ENCODE results near the gene NBPF9.
"Not testable (repeated sequence)": the region's sequence is repeated elsewhere in the genome, so short reads cannot be mapped to it uniquely, and the experiment has no call there.

The NBPF9 gene, protein sequence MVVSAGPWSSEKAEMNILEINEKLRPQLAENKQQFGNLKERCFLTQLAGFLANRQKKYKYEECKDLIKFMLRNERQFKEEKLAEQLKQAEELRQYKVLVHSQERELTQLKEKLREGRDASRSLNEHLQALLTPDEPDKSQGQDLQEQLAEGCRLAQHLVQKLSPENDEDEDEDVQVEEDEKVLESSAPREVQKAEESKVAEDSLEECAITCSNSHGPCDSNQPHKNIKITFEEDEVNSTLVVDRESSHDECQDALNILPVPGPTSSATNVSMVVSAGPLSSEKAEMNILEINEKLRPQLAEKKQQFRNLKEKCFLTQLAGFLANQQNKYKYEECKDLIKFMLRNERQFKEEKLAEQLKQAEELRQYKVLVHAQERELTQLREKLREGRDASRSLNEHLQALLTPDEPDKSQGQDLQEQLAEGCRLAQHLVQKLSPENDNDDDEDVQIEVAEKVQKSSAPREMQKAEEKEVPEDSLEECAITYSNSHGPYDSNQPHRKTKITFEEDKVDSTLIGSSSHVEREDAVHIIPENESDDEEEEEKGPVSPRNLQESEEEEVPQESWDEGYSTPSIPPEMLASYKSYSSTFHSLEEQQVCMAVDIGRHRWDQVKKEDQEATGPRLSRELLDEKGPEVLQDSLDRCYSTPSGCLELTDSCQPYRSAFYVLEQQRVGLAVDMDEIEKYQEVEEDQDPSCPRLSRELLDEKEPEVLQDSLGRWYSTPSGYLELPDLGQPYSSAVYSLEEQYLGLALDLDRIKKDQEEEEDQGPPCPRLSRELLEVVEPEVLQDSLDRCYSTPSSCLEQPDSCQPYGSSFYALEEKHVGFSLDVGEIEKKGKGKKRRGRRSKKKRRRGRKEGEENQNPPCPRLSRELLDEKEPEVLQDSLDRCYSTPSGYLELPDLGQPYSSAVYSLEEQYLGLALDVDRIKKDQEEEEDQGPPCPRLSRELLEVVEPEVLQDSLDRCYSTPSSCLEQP (N-terminal part only)

DNA sequence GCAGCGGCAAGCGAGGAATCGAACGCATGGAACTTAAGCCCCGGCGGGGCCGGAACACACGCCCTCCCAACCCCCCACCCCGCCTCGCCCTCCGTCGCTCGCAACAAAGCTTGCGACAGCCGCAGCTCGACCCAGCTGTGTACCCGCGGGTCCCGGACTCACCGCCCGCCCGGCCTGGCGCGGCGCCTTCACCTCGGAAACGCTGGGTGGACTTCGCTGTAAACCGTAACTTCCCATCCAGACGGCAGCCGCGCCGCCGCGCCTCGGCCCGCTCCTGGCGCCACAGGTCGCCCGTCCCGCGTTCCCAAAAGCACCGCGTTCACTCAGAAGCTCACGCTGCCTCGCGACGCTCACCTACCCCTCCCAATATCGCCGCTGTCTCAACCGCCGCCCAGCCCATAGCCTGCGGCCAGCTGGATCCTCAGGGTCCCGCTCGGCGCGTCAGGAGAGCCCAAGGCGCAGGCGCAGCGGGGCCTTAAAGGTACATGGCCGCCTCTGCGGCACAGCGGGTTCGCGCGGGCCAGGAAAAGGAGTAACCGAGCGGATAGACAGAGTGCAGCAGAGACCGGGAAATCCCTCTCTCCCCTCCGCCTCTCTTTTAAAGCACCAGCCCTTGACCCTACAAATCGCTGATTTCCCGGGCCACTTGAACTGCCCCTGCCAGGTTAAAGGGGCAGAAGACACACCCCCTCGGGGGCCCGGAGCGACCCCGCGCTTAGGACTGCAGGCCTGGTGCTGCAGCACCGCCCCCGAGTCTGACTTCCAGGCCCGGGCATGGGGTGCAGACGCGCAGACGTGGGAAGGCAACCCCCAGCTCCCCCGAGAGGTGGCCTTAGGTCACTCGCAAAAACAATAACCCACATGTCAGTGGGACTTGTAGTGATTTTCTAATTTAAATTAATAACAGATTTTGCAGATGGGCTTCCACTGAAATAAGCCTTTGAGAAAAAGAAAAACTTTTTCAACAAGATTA lies at the start of gene NBPF9:
NBPF9 (minus strand) TSS at position 443 of the 973 bp plus-strand sequence. CDS start 21,412 bp downstream, outside the sequence.
- not testable (repeated sequence) for H3K27ac ChIP-seq, H3K9me3 ChIP-seq, H3K9ac ChIP-seq, H4K20me1 ChIP-seq, H3K36me3 ChIP-seq, H3K27me3 ChIP-seq, H3K4me1 ChIP-seq
- Histone ChIP-seq H3K4me3 (peak within 1 kb of the TSS; percentile 63), H3K4me2 (peak within 1 kb of the TSS; percentile 22; the same call in 1 of the 2 replicates)

DNA sequence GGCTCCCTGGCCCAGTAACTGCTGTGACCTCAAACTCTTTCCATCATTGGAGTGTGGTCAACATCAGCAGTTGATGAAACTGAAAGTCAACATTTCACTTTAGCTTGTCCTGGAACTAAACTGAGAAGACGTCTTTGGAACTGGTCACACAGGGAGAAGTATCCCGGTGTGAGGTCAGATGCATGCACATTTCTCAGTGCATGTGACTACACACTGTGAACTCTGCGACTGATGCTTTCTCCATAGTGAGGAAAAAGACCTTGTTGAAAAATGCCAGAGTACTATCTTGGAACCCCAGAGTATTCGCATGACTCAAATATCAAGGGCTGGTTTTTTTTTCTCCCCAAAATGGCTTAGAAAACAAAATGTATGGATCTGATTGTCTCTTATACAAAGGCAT lies 46.6 kb upstream of the NBPF9 start:
- not testable (repeated sequence) for H3K9ac ChIP-seq, H3K36me3 ChIP-seq, H3K27ac ChIP-seq, H3K4me1 ChIP-seq, H3K4me3 ChIP-seq, H4K20me1 ChIP-seq, H3K27me3 ChIP-seq, H3K9me3 ChIP-seq, H3K4me2 ChIP-seq

DNA sequence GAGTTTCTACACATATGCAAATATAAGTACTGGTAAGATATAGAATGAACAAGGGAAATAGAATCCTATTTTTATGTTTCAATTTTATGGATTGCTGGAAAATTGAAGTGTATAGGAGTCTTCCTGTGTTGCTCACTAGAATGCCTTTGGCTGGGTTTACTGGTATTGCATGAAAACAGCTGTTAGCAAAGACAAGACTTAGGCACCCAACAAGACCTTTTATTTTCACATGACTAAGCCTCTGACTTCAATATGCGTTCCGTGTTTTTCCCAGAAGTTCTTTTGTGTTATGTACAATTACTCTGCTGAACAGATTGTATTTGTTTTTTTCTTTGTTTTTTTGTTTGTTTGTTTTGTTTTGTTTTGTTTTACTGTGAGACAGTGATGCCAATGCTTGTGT lies 34.2 kb upstream of the NBPF9 start:
- not testable (repeated sequence) for H4K20me1 ChIP-seq, H3K36me3 ChIP-seq, H3K4me3 ChIP-seq, H3K9me3 ChIP-seq, H3K9ac ChIP-seq, H3K4me1 ChIP-seq, H3K4me2 ChIP-seq, H3K27me3 ChIP-seq, H3K27ac ChIP-seq

DNA sequence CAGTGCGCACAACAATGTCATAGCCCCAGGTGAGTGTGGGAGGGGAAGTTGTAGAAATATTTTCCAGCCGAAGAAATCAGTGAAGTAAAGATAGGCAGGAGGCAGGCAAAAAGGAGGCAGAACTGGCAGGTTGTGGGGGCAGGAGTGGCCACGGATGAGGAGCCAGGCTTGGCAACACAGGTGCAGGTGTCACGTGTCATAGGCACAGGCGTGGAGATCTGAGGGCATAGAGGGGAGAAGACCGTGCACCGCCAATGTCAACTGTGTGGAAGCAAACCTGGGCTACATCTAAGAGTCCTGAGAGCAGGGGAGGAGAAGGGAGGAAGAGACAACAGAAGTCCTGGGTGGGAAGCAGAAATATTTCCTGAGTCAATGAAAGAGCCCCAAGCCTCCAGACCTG lies 27.6 kb upstream of the NBPF9 start:
- not testable (repeated sequence) for H3K9me3 ChIP-seq, H3K4me2 ChIP-seq, H3K9ac ChIP-seq, H4K20me1 ChIP-seq, H3K27me3 ChIP-seq, H3K27ac ChIP-seq, H3K36me3 ChIP-seq, H3K4me3 ChIP-seq, H3K4me1 ChIP-seq

DNA sequence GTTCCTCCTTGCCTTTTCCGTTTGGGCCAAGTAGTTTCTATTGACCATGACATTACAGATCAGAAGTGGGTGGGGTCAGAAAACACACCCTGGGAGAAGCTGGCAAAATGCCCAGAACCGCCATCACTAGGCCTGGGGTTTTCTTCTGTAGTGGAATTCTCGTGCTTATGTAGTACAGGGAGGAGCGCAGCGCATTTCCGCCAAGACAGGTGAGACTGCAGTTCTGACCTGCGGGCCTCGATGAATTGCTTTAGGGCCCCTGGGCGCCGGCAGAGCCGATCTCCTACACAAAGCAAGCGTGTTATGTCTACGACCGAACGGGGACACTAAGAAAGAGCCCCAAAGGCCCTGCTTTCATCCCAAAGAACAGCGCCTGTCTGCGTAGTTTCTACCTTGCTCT lies 25.9 kb upstream of the NBPF9 start:
- not testable (repeated sequence) for H3K4me2 ChIP-seq, H3K4me1 ChIP-seq, H3K27ac ChIP-seq, H3K9me3 ChIP-seq, H3K36me3 ChIP-seq, H3K4me3 ChIP-seq, H3K9ac ChIP-seq, H3K27me3 ChIP-seq, H4K20me1 ChIP-seq

DNA sequence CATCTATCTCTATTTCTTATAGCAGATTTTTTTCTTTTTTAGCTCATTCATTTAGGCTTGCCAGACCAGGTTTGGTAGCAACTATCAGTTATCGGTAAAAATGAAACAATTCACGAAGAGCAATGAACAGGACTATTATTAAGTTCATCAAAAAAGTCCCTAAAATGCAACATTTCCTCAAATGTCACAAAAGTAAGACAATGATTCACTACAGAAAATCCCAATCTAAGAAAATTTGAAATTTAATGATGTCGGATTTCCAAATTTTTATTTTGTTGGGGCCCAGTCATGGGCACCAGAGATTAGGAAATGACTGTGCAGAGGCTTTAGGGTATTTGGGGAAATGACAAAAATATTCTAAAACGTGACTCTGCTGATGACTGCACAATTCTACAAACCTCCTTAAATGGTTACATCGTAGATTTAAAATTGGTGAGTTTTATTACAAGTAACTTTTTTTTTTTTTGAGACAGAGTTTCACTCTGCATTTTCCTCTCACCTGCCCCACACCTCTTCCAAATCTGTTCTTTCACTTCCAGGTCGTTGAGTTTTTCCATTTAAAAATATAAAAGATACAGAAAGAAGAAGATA lies 23.3 kb upstream of the NBPF9 start:
- H3K27me3 ChIP-seq, H3K9me3 ChIP-seq, H3K4me3 ChIP-seq, H3K27ac ChIP-seq, H3K4me1 ChIP-seq, H4K20me1 ChIP-seq, H3K36me3 ChIP-seq, H3K4me2 ChIP-seq, H3K9ac ChIP-seq: not testable (repeated sequence)

DNA sequence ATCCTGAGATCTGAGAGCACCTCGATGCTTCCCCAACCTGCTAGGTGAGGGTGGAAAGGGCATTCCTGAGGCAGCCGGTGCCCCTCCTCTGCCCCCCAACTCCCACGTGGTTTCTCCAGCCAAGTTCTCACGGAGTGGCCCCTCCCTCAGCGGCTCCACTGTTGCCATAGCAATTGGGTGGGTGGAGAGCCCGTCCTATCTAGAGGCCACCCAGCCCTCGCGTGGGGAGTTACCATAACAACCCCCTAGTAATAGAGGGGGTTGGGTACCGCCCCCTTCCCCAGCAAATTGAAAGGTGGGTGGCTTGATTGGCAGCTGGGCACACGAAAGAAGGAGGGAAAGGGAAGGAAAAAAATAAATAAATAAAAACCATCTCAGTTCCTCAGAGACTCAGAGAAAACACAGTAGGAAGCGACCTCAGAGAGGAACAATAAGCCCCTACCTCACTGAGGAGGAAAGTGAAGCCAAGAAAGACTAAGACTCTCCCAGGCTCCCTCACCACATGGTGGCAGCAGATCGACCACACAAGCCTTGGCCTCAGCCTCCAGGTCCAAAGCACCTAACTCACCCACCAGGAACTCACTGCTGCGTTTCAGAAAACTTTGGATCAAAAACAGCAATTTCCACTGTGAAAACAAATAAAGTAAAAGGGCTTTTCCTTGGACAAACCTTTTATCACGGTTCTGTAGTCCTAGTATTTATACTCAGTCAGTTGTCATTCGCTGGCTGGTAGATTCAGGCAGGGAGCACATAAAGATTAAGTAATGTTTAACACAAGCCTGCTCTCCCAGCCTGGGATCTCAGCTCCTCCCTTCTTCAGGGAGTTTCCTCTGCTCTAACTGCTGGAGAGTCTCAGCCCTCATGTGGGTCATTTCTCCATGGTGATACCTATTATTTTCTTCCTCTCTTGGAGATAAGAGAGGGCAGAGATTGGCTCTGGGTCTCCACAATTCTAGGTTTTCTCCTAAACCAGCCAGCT lies 20.9 kb upstream of the NBPF9 start:
- H3K9ac ChIP-seq, H3K9me3 ChIP-seq, H3K4me3 ChIP-seq, H3K27ac ChIP-seq, H4K20me1 ChIP-seq, H3K27me3 ChIP-seq, H3K4me2 ChIP-seq, H3K4me1 ChIP-seq, H3K36me3 ChIP-seq: not testable (repeated sequence)

DNA sequence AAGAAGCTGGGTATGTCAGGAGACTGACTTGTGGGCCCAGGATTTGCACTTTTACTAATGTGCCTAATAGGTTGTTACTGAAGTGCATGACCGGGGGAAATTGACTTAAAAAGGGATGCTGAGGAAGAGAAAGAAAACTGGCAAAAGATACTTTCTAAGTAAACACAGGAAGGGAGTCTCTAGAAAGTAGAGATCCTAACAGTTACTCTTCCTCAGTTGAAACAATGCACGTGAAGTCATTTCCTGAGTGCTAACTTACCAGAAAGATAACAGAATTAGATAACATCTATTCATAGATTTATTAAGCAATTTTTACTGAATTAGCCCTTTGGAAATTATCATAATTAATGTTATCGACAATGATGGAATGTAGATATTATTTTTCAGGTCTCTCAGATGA lies 9.5 kb upstream of the NBPF9 start:
- H4K20me1 ChIP-seq, H3K9me3 ChIP-seq, H3K36me3 ChIP-seq, H3K27me3 ChIP-seq, H3K27ac ChIP-seq, H3K4me3 ChIP-seq, H3K9ac ChIP-seq, H3K4me2 ChIP-seq, H3K4me1 ChIP-seq: not testable (repeated sequence)

DNA sequence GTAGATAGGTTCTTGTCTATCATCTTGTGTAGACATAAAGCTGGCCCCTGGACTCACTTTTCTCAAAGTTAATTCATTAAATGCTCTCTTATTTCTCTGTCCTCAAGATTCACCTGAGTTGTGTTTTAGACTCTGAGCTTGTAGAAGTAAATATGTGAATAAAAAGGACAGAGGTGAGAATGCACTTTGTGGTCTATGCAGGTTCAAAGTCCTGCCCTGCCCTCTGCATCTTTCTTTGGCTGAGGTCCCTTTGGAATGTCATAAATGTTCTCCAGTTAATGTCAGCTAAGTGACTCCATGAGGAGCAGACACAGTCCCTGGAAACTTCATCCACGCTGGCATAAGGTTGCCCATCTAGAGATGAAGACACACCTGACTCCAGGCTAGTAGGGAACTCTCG lies 7.0 kb upstream of the NBPF9 start:
- H3K27ac ChIP-seq, H3K4me1 ChIP-seq, H3K9ac ChIP-seq, H3K27me3 ChIP-seq, H3K4me3 ChIP-seq, H3K9me3 ChIP-seq, H4K20me1 ChIP-seq, H3K36me3 ChIP-seq, H3K4me2 ChIP-seq: not testable (repeated sequence)

DNA sequence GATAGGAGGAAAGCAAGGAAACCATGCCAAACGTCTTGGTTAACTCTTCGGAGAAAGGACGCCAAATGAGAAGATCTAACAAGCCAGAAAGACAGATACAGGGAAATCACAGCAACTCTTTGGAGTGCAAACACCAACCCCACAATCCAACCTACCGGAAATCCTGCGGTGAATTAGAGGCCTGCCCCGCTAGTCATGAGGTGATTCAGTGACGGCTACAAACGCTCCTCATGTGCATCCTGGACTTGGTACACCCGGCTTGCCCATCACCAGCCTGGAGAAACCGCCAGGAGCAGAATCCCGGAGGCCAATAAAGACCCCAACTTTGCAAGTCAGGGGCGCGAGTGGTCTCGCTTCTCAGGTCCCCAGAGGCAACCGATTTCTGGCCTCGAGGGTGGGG lies 777 bp downstream of the NBPF9 start:
- not testable (repeated sequence) for H3K27me3 ChIP-seq, H3K4me1 ChIP-seq, H3K4me2 ChIP-seq, H3K36me3 ChIP-seq, H3K9me3 ChIP-seq, H4K20me1 ChIP-seq, H3K9ac ChIP-seq, H3K27ac ChIP-seq
- H3K4me3 ChIP-seq: peak overlapping the region; percentile 55; the same call in 1 of the 2 replicates

DNA sequence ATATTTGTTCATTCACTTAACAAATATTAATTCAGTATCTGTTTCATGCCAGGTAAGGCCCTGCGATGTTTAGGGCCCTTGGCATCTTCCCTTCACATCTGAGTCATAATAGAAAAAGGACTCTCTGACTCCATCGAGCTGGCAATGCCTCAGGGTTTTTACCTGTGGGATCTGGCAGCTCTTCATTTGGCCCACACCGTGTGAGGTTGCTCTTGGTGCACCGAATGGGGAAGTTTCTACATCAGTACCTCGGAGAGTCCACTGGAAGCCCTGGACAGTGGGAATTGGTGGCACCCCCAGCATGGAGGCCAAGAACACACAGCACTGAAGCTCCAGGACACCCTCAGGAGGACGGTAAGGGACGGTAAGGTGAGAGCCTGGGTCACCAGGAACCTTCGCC lies 5.1 kb downstream of the NBPF9 start:
- H3K4me2 ChIP-seq, H3K9me3 ChIP-seq, H3K9ac ChIP-seq, H3K36me3 ChIP-seq, H3K4me3 ChIP-seq, H3K27me3 ChIP-seq, H3K4me1 ChIP-seq, H4K20me1 ChIP-seq, H3K27ac ChIP-seq: not testable (repeated sequence)

DNA sequence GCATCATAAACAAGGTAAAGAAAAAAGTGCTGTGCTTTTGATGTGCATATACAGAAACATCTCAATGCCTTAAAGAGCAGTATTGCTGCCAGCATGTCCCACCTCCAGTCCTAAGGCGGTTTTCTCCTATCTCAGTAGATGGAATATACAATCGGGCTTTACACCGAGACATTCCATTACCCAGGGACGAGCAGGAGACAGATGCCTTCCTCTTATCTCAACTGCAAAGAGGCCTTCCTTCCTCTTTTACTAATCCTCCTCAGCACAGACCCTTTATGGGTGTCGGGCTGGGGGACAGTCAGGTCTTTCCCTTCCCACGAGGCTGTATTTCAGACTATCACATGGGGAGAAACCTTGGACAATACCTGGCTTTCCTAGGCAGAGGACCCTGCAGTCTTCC lies 10.2 kb downstream of the NBPF9 start:
- not testable (repeated sequence) for H3K4me3 ChIP-seq, H3K9me3 ChIP-seq, H3K27me3 ChIP-seq, H3K36me3 ChIP-seq, H3K9ac ChIP-seq, H3K4me2 ChIP-seq, H3K27ac ChIP-seq, H4K20me1 ChIP-seq, H3K4me1 ChIP-seq

Data from BLaER1 (cell line).